Measurements from ENCODE around the gene MMUT.
"Not testable (repeated sequence)": the region's sequence is repeated elsewhere in the genome, so short reads cannot be mapped to it uniquely, and the experiment has no call there.

Gene MMUT

GRCh38 chr6:49416195-49416594 is 46.9 kb downstream of the MMUT start:
- TF ChIP-seq CTCF (IDR thresholded peaks at IDR 0.05; ENCODE audit: unreplicated experiment in 3 of 3) = no peak
- Mint-ChIP-seq H3K4me1 (no peaks in the 10 kb centered on the region), H3K36me3 (ENCODE audit: low read depth) (no peaks in the 10 kb centered on the region), H3K4me3 (no peak overlapping the region), H3K9me3 (no peaks in the 10 kb centered on the region), H3K27me3 (ENCODE audit: low read depth) (no peaks in the 10 kb centered on the region), H3K27ac (no peak overlapping the region)

- no peaks in the 10 kb centered on the region for H3K27me3 Mint-ChIP-seq (ENCODE audit: low read depth)
- H3K4me3 Mint-ChIP-seq = no peak overlapping the region
- no peak overlapping the region for H3K27ac Mint-ChIP-seq
- H3K36me3 Mint-ChIP-seq (ENCODE audit: low read depth) = no peaks in the 10 kb centered on the region
- TF ChIP-seq CTCF (IDR thresholded peaks at IDR 0.05; ENCODE audit: unreplicated experiment in 3 of 3) = no peak
- H3K4me1 Mint-ChIP-seq = no peaks in the 10 kb centered on the region
- H3K9me3 Mint-ChIP-seq = no peaks in the 10 kb centered on the region
These were observed 47.7 kb downstream of the MMUT start for GRCh38 chr6:49415358-49415757.

- Mint-ChIP-seq H3K36me3 (ENCODE audit: low read depth) (no peaks in the 10 kb centered on the region), H3K27me3 (ENCODE audit: low read depth) (no peaks in the 10 kb centered on the region), H3K27ac (no peak overlapping the region), H3K4me1 (no peaks in the 10 kb centered on the region), H3K4me3 (no peak overlapping the region), H3K9me3 (no peaks in the 10 kb centered on the region)
- TF ChIP-seq CTCF (IDR thresholded peaks at IDR 0.05; ENCODE audit: unreplicated experiment in 3 of 3) = no peak
These were observed 52.5 kb downstream of the MMUT start for GRCh38 chr6:49410564-49410963.

- Mint-ChIP-seq H3K9me3 (no peaks in the 10 kb centered on the region), H3K27ac (no peak overlapping the region), H3K36me3 (ENCODE audit: low read depth) (no peaks in the 10 kb centered on the region), H3K27me3 (ENCODE audit: low read depth) (no peaks in the 10 kb centered on the region), H3K4me1 (no peaks in the 10 kb centered on the region), H3K4me3 (no peak overlapping the region)
- peak; percentile 87 to 90 (median 89) for TF ChIP-seq CTCF (IDR thresholded peaks at IDR 0.05; ENCODE audit: unreplicated experiment in 3 of 3)
These were observed 53.0 kb downstream of the MMUT start for GRCh38 chr6:49409951-49410542.

- no peaks in the 10 kb centered on the region for H3K9me3 Mint-ChIP-seq
- H3K36me3 Mint-ChIP-seq (ENCODE audit: low read depth) = no peaks in the 10 kb centered on the region
- no peak overlapping the region for H3K27ac Mint-ChIP-seq
- TF ChIP-seq CTCF (IDR thresholded peaks at IDR 0.05; ENCODE audit: unreplicated experiment in 3 of 3) = no peak
- H3K4me1 Mint-ChIP-seq = no peaks in the 10 kb centered on the region
- no peaks in the 10 kb centered on the region for H3K27me3 Mint-ChIP-seq (ENCODE audit: low read depth)
- H3K4me3 Mint-ChIP-seq = no peak overlapping the region
These were observed 56.6 kb downstream of the MMUT start for GRCh38 chr6:49406250-49406970.

- no peaks in the 10 kb centered on the region for H3K4me1 Mint-ChIP-seq
- H3K4me3 Mint-ChIP-seq = no peak overlapping the region
- no peak for TF ChIP-seq CTCF (IDR thresholded peaks at IDR 0.05; ENCODE audit: unreplicated experiment in 3 of 3)
- H3K36me3 Mint-ChIP-seq (ENCODE audit: low read depth) = no peaks in the 10 kb centered on the region
- no peaks in the 10 kb centered on the region for H3K27me3 Mint-ChIP-seq (ENCODE audit: low read depth)
- no peak overlapping the region for H3K27ac Mint-ChIP-seq
- no peaks in the 10 kb centered on the region for H3K9me3 Mint-ChIP-seq
These were observed 62.0 kb downstream of the MMUT start for GRCh38 chr6:49401063-49401462.

GRCh38 chr6:49386667-49387508 is 76.2 kb downstream of the MMUT start:
- H3K27ac Mint-ChIP-seq; H3K9me3 Mint-ChIP-seq; H3K4me1 Mint-ChIP-seq; H3K36me3 Mint-ChIP-seq (ENCODE audit: low read depth); H3K4me3 Mint-ChIP-seq; H3K27me3 Mint-ChIP-seq (ENCODE audit: low read depth): not testable (repeated sequence)

Measured in nephron (organoid).